ENCODE results near the gene CD207. TPM values are rescaled to one million over a fixed set of nuclear protein-coding genes. Genes with fewer than 3 reads are reported as not detected.

The CD207 gene
- total RNA-seq, 1 donor from 2014 or later = 1.4 TPM

- intact Hi-C loops (cut with DNase I) = no loop called here
- DNase-seq (ENCODE audit: low spot score) (no peak), ATAC-seq (no peak)
These were observed 3.8 kb downstream of the CD207 start for GRCh38 chr2:70831861-70832260.

GRCh38 chr2:70830366-70830765 lies 5.2 kb downstream of the CD207 start:
- intact Hi-C loops (cut with DNase I) = no loop called here
- ATAC-seq (peak; percentile 87), DNase-seq (ENCODE audit: low spot score) (no peak)

- ATAC-seq (no peak), DNase-seq (ENCODE audit: low spot score) (no peak)
- intact Hi-C loops (cut with DNase I) = no loop called here
These were observed 5.7 kb downstream of the CD207 start for GRCh38 chr2:70829916-70830315.

- ATAC-seq = no peak
- intact Hi-C loops (cut with DNase I) = no loop called here
- DNase-seq (ENCODE audit: low spot score) = no peak
These were observed 6.4 kb downstream of the CD207 start for GRCh38 chr2:70828914-70829824.

GRCh38 chr2:70828115-70828514 lies 7.5 kb downstream of the CD207 start:
- DNase-seq (ENCODE audit: low spot score) = no peak
- ATAC-seq = no peak
- intact Hi-C loops (cut with DNase I) = no loop called here

GRCh38 chr2:70827388-70827787 lies 8.2 kb downstream of the CD207 start:
- intact Hi-C loops (cut with DNase I) = no loop called here
- no peak for DNase-seq (ENCODE audit: low spot score)
- ATAC-seq = no peak

- intact Hi-C loops (cut with DNase I) = no loop called here
- no peak for ATAC-seq
These were observed 8.8 kb downstream of the CD207 start for GRCh38 chr2:70826696-70827350.

GRCh38 chr2:70823249-70823648 lies 12.4 kb downstream of the CD207 start:
- no peak for DNase-seq (ENCODE audit: low spot score)
- ATAC-seq = no peak
- intact Hi-C loops (cut with DNase I) = no loop called here

More at GRCh38 chr2:70826696-70827350, 8.8 kb downstream of the CD207 start:
- no peak for DNase-seq (ENCODE audit: low spot score)

GRCh38 chr2:70822843-70823242 lies 12.8 kb downstream of the CD207 start:
- intact Hi-C loops (cut with DNase I) = no loop called here
- ATAC-seq (no peak), DNase-seq (ENCODE audit: low spot score) (no peak)

- ATAC-seq (no peak), DNase-seq (ENCODE audit: low spot score) (no peak)
- intact Hi-C loops (cut with DNase I) = no loop called here
These were observed 15.1 kb downstream of the CD207 start, which contains the start of gene CLEC4F for GRCh38 chr2:70820499-70820898. TSS of gene CLEC4F (minus strand) at chr2:70820599. CDS start at chr2:70820523, 76 bp downstream.

GRCh38 chr2:70817284-70817954 lies 18.2 kb downstream of the CD207 start:
- no peak for ATAC-seq
- DNase-seq (ENCODE audit: low spot score) = no peak
- intact Hi-C loops (cut with DNase I) = no loop called here

GRCh38 chr2:70816726-70817125 lies 18.9 kb downstream of the CD207 start:
- intact Hi-C loops (cut with DNase I) = no loop called here
- DNase-seq (ENCODE audit: low spot score) (no peak), ATAC-seq (no peak)

- intact Hi-C loops (cut with DNase I) = no loop called here
- no peak for DNase-seq (ENCODE audit: low spot score)
- no peak for ATAC-seq
These were observed 26.3 kb downstream of the CD207 start for GRCh38 chr2:70808983-70809958.

GRCh38 chr2:70807828-70808118 lies 27.8 kb downstream of the CD207 start:
- no peak for ATAC-seq
- DNase-seq (ENCODE audit: low spot score) = no peak
- intact Hi-C loops (cut with DNase I) = no loop called here

- no peak for DNase-seq (ENCODE audit: low spot score)
- no peak for ATAC-seq
- intact Hi-C loops (cut with DNase I) = no loop called here
These were observed 28.4 kb downstream of the CD207 start for GRCh38 chr2:70807102-70807827.

GRCh38 chr2:70806620-70807019 lies 29.0 kb downstream of the CD207 start:
- DNase-seq (ENCODE audit: low spot score) (no peak), ATAC-seq (no peak)
- intact Hi-C loops (cut with DNase I) = no loop called here

GRCh38 chr2:70806013-70806412 lies 29.6 kb downstream of the CD207 start:
- ATAC-seq = no peak
- intact Hi-C loops (cut with DNase I) = no loop called here
- no peak for DNase-seq (ENCODE audit: low spot score)

- DNase-seq (ENCODE audit: low spot score) (no peak), ATAC-seq (no peak)
- intact Hi-C loops (cut with DNase I) = no loop called here
These were observed 33.9 kb downstream of the CD207 start for GRCh38 chr2:70801607-70802263.

Measured in sciatic nerve (tissue), 2 donors.